IPS-15b (cell line): ENCODE measurements around the gene ACP1.

ENCODE experiments used
- H3K27me3 ChIP-seq: one replicate; pipeline ENCODE4 v1.6.1; 2013; ENCODE audit warnings: low read length; ENCODE audit not compliant: control insufficient read depth, insufficient read depth
- H3K36me3 ChIP-seq: one replicate; pipeline ENCODE4 v1.6.1; 2013; ENCODE audit warnings: low read length; ENCODE audit not compliant: control insufficient read depth, insufficient read depth
- H3K4me1 ChIP-seq: one replicate; pipeline ENCODE4 v1.6.1; 2013; ENCODE audit warnings: mild to moderate bottlenecking, low read length; ENCODE audit not compliant: control insufficient read depth, insufficient read depth
- H3K4me3 ChIP-seq: one replicate; pipeline ENCODE4 v1.5.1; 2013; ENCODE audit warnings: low read depth, low read length
- H3K9ac ChIP-seq: one replicate; pipeline ENCODE4 v1.6.1; 2013; ENCODE audit warnings: low read depth, mild to moderate bottlenecking, low read length
- H3K9me3 ChIP-seq: one replicate; pipeline ENCODE4 v1.6.1; 2013; ENCODE audit warnings: mild to moderate bottlenecking, low read length; ENCODE audit not compliant: control insufficient read depth, insufficient read depth

ACP1 gene

DNA sequence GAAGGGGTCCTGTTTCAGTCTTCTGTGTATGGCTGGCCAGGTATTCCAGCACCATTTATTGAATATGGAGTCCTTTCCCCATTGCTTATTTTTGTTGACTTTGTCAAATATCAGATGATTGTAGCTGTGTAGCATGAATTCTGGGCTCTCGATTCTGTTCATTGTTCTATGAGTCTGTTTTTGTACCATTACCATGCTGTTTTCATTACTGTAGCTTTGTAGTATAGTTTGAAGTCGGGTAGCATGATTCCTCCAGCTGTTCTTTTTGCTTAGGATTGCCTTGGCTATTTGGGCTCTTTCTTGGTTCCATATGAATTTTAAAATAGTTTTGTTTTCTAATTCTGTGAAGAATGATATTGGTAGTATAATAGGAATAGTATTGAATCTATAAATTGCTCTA, 6.9 kb upstream of the ACP1 start:
- no peaks in the 10 kb centered on the region for H3K36me3 ChIP-seq
- peaks cover 6% of the 10 kb centered on the region for H3K27me3 ChIP-seq
- no peak overlapping the region for H3K9ac ChIP-seq
- H3K9me3 ChIP-seq, result no peaks in the 10 kb centered on the region
- H3K4me3 ChIP-seq, result no peak overlapping the region
- peaks cover 2% of the 10 kb centered on the region for H3K4me1 ChIP-seq

DNA sequence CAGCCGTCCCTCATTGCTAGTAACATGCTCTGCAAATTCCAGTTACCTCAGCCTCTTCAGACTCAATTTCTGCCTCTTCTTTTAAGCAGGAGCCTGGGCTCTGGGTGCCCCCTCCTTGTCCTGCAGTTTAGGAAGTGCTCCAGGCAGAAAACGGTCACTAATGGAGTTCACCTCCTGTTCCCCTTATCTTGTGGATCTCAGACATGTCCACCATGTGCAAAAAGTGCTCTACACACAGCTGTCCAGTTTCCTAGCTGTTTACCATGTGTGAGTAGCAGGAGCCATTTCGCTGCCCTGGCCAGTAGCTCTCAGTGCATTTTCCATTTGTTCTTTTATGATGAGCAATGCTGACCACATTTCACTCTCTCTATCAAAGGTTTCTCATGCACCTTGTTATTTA, 5.8 kb upstream of the ACP1 start:
- H3K4me1 ChIP-seq, result peaks cover 2% of the 10 kb centered on the region
- no peak overlapping the region for H3K4me3 ChIP-seq
- no peak overlapping the region for H3K9ac ChIP-seq
- H3K36me3 ChIP-seq, result no peaks in the 10 kb centered on the region
- no peaks in the 10 kb centered on the region for H3K9me3 ChIP-seq
- peaks cover 11% of the 10 kb centered on the region for H3K27me3 ChIP-seq

- H3K36me3 ChIP-seq, result no peaks in the 10 kb centered on the region
- H3K9ac ChIP-seq, result no peak overlapping the region
- no peak overlapping the region for H3K4me3 ChIP-seq
- no peaks in the 10 kb centered on the region for H3K9me3 ChIP-seq
- peaks cover 2% of the 10 kb centered on the region for H3K4me1 ChIP-seq
- H3K27me3 ChIP-seq, result peaks cover 11% of the 10 kb centered on the region
These were observed 4.9 kb upstream of the ACP1 start for GRCh38 chr2:259789-260331.

DNA sequence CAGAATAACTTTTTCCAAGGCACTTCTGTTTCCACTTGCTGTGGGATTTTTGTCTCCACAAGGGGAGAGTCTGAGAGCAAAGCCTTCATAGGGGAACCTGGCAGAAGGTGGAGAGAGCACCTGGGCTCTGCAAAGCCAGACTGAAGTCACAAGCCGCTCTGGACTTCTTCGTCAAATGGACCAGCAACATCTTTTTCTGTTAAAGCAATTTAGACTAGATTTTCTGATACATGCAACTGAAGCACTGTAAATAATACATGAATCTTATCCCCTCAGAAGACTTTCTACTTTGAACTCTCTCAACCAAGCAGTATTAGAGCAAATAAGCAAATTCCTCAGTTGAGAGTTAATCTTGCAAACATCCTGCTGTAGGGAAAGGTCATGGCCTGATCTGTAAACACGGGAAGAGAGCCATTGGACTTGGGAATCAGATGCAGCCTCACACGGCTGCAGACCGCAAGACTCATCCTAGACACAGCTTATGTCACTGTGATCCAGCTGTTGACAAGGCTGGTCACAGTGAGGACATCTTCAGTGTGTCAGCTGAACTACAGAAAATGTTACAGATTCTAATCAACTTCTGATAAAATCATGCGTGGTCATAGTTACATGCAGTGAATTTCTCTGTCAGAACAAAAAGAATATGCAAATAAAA, 4.1 kb upstream of the ACP1 start:
- Histone ChIP-seq H3K36me3 (no peaks in the 10 kb centered on the region), H3K9me3 (no peaks in the 10 kb centered on the region), H3K4me3 (no peak overlapping the region), H3K27me3 (peaks cover 11% of the 10 kb centered on the region), H3K4me1 (peaks cover 2% of the 10 kb centered on the region), H3K9ac (no peak overlapping the region)

- no peaks in the 10 kb centered on the region for H3K9me3 ChIP-seq
- H3K27me3 ChIP-seq, result peaks cover 11% of the 10 kb centered on the region
- peaks cover 11% of the 10 kb centered on the region for H3K4me1 ChIP-seq
- peak overlapping the region; percentile 66 for H3K4me3 ChIP-seq
- H3K36me3 ChIP-seq, result no peaks in the 10 kb centered on the region
- no peak overlapping the region for H3K9ac ChIP-seq
These were observed 2.6 kb upstream of the ACP1 start for GRCh38 chr2:262117-262516.

DNA sequence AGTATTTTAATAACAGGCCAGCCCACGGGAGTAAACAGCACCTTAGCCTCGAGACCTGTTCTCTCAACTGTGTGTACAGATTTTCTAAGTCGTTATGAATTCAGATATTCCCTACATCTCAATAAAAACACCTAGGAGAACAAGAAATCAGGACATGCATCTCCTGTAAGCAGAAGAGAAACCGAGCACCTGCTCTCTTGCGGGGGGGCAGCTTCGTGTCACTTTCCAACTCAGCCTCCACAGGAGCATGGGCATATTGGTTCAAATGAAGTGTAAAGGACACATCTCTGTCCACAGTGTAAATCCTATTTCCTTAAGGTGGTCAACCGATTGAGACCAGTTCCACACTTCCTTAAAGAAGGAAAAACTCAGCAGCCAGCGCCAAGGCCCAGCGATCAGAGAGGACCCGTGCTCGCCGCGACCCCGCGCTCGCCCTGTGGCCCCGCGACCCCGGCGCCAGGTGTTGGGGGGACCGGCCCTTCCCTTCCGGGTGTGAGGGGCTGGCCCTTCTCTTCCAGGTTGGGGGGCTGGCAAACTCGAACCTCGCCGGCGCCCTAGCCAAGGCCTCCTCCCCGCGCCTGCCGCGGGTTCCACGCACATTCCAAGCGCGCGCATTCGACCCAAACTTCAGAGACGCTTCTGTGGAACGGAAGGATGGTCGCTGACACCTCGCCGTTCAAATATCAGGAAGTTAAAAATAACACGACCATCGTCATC, 1.6 kb upstream of the ACP1 start:
- no peak overlapping the region for H3K9ac ChIP-seq
- H3K27me3 ChIP-seq, result peaks cover 11% of the 10 kb centered on the region
- no peaks in the 10 kb centered on the region for H3K36me3 ChIP-seq
- peak overlapping the region; percentile 66 for H3K4me3 ChIP-seq
- no peaks in the 10 kb centered on the region for H3K9me3 ChIP-seq
- peaks cover 12% of the 10 kb centered on the region for H3K4me1 ChIP-seq

DNA sequence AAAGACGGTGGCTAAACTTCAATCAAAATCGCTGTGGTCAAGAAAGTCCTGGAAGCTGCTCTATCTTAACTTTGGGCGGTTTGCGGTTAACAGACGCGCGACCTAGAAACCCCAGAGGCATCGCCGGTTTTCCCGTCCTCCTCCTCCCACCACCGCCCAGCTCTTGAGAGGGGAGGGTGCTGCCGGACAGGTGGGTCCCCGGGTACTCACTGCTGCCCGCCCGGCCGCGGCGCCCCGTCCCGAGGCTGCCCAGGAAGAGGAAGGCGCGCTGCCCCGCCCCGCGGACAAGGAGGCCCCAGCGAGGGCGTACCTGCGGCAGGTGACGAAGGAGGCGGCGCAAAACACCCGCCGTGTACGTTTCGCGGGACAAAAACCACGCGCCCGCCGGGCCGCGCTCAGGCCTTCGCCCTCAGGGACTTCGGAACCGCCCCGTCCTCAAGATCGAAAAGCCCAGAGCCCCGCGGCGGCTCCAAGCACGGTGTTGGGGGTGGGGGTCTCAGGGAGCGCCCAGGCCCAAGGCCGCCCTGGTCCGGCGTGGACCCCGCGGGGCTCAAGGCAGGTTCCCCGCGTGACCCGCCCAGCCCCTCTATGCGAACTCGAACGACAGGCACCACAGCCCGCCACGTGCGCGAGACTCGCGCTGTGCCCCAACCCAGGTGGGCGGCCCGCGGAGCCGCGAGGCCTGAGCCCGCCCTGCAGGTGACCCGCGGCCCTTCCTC, 814 bp upstream of the ACP1 start, which contains the start of gene SH3YL1:
Gene SH3YL1, minus strand, starts transcription at position 259 of the 719 bp plus-strand sequence. Its CDS starts 48 bp downstream, at position 211.
- no peaks in the 10 kb centered on the region for H3K36me3 ChIP-seq
- H3K4me1 ChIP-seq, result peaks cover 12% of the 10 kb centered on the region
- H3K9me3 ChIP-seq, result no peaks in the 10 kb centered on the region
- H3K4me3 ChIP-seq, result peak within 1 kb of the TSS; percentile 81
- H3K9ac ChIP-seq, result peak within 1 kb of the TSS; percentile 87
- H3K27me3 ChIP-seq, result peaks cover 11% of the 10 kb centered on the region

GRCh38 chr2:268323-268722, 3.6 kb downstream of the ACP1 start:
- H3K36me3 ChIP-seq, result no peaks in the 10 kb centered on the region
- H3K27me3 ChIP-seq, result peaks cover under 1% of the 10 kb centered on the region
- H3K9ac ChIP-seq, result no peak overlapping the region
- H3K4me3 ChIP-seq, result no peak overlapping the region
- H3K4me1 ChIP-seq, result peaks cover 10% of the 10 kb centered on the region
- no peaks in the 10 kb centered on the region for H3K9me3 ChIP-seq

GRCh38 chr2:269356-270030, 4.7 kb downstream of the ACP1 start:
- H3K27me3 ChIP-seq, result no peaks in the 10 kb centered on the region
- H3K36me3 ChIP-seq, result no peaks in the 10 kb centered on the region
- no peak overlapping the region for H3K9ac ChIP-seq
- H3K4me1 ChIP-seq, result peaks cover 10% of the 10 kb centered on the region
- H3K4me3 ChIP-seq, result no peak overlapping the region
- H3K9me3 ChIP-seq, result no peaks in the 10 kb centered on the region

DNA sequence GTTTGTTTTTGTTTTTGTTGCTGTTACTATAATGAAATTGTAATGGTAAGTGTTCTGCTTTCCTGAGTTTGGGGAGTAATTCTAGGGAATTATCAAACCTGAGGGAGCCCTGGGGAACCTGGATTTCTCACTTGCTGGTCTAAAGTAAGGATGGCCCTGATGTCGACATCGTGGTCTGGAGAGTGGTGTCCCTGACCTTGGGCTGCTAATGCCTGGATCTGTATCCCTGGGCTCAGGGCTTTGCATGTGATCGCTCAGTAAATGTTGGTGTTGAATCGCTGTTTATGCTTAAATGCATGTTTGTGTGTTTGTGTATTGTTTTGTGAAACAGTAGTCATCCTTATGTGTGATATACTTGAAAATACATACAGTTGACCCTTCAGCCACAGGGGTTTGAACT, 6.1 kb downstream of the ACP1 start:
- Histone ChIP-seq H3K4me3 (no peak overlapping the region), H3K4me1 (peaks cover 10% of the 10 kb centered on the region), H3K36me3 (peaks cover 5% of the 10 kb centered on the region), H3K9me3 (no peaks in the 10 kb centered on the region), H3K27me3 (no peaks in the 10 kb centered on the region), H3K9ac (no peak overlapping the region)

DNA sequence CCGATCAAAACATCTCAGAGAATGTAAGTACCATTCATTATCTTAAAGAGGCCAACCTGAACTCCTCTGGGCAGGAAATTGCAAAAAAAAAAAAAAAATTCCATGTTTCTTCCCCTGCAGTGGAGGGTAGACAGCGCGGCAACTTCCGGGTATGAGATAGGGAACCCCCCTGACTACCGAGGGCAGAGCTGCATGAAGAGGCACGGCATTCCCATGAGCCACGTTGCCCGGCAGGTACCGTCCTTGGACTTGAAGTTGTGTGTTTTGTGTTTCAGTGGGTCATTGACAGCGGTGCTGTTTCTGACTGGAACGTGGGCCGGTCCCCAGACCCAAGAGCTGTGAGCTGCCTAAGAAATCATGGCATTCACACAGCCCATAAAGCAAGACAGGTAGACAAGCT, 7.2 kb downstream of the ACP1 start:
- Histone ChIP-seq H3K4me1 (peaks cover 3% of the 10 kb centered on the region), H3K4me3 (no peak overlapping the region), H3K9me3 (no peaks in the 10 kb centered on the region), H3K9ac (no peak overlapping the region), H3K36me3 (peaks cover 8% of the 10 kb centered on the region), H3K27me3 (no peaks in the 10 kb centered on the region)
